ENCODE measurements around the gene JADE2.
"Not testable (repeated sequence)": the region's sequence is repeated elsewhere in the genome, so short reads cannot be mapped to it uniquely, and the experiment has no call there.

The JADE2 gene

DNA sequence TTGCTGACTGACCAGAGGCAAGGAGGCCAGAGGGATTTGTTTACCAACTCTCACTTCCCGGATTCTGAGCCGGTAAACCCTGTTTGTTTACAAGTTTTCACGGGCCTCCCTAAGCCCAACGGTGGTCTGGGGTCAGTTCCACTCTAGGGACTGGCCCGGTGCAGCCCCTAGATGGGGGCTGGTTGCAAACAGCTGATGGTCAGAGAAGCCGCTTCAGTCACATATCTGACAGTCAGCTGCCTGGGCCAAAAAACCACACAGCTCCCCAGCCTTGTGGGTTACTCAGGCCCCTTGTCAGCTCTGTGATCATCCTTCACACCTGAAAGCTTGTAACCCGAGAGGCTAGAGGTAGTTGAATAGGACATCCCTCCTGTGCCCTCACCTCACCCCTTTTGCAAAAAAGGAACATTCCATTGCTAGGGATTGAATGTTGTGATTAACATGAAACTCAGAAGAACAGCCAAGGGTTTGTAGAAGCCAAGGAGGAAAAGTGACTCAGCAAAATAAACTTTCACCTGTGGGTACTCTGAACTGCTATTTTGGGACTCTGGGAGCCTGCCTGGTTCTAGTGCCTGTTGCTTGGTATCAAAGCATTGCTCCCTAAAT, 66.8 kb downstream of the JADE2 start:
- peak overlapping the region; percentile 95 for H3K27ac ChIP-seq
- no peak for TF ChIP-seq CTCF (conservative IDR thresholded peaks at IDR 0.05)
- 0 out of 2 replicates have a peak, but pooled peaks have one; percentile 31 for TF ChIP-seq ZFX (IDR thresholded peaks at IDR 0.05)

DNA sequence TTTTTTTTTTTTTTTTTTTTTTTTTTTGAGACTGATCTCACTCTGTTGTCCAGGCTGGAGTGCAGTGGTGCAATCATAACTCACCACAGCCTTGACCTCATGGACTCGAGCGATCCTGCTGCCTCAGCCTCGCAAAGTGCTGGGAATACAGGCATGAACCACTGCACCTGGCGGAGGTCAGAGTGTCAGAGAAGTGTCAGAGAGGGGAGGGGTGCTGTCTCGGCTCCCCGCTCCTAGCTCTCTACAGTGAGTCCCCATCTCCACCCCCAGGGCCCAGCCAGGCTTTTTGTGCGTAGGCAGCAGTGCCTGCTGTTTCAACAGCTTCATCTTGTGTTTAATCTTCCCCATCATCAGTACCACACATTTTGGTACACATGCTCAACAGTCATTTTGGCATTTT, 68.9 kb downstream of the JADE2 start:
- TF ChIP-seq ZFX (IDR thresholded peaks at IDR 0.05), result no peak
- no peak for TF ChIP-seq CTCF (conservative IDR thresholded peaks at IDR 0.05)
- H3K27ac ChIP-seq, result peak overlapping the region; percentile 95

GRCh38 chr5:134594797-134595457, 69.5 kb downstream of the JADE2 start:
- peak overlapping the region; percentile 95 for H3K27ac ChIP-seq
- TF ChIP-seq CTCF (conservative IDR thresholded peaks at IDR 0.05) (no peak), ZFX (IDR thresholded peaks at IDR 0.05) (no peak)

DNA sequence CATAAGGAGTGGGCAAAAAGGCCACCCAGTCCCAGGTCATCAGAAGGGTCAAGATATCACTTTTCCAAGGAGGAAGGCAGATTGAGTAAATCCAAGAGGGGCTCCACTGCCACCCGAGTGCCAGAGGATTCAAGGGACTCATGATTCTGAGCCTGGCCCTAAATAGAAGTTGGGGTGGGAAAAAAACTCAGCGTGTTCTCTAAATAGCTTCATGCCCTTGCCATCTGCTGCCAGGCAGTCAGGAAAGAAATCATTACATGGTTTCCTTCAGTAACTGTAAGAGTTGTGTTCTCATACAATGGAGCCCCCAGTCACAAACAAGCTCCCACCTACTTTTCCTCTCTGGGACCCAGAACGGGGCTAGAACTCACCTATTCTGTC, 70.0 kb downstream of the JADE2 start:
- TF ChIP-seq ZFX (IDR thresholded peaks at IDR 0.05) (no peak), CTCF (conservative IDR thresholded peaks at IDR 0.05) (no peak)
- peak overlapping the region; percentile 95; the same call in 1 of the 2 replicates for H3K27ac ChIP-seq

GRCh38 chr5:134599820-134600219, 74.3 kb downstream of the JADE2 start:
- not testable (repeated sequence) for H3K27ac ChIP-seq

DNA sequence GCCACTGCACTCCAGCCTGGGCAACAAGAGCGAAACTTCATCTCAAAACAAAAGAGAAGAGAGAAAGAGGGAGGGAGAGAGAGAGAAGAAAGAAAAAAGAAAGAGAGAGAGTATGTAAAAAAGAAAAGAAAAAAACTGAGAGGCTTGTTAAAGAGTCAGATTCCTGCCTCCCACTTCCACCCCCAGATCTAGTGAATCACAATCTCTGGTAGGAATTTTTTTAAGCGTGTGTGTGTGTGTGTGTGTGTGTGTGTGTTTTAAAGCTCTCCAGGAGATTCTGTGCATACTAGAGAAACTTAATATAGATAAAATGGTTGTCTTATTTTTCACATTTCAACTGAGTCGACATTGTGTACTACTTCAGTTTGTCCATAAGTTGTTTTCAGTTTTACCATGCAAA, 75.1 kb downstream of the JADE2 start:
- no peak overlapping the region for H3K27ac ChIP-seq
- TF ChIP-seq ZFX (IDR thresholded peaks at IDR 0.05) (no peak), CTCF (conservative IDR thresholded peaks at IDR 0.05) (no peak)

GRCh38 chr5:134603059-134603458, 77.6 kb downstream of the JADE2 start:
- no peak overlapping the region for H3K27ac ChIP-seq
- no peak for TF ChIP-seq ZFX (IDR thresholded peaks at IDR 0.05)
- no peak for TF ChIP-seq CTCF (conservative IDR thresholded peaks at IDR 0.05)

- TF ChIP-seq ZFX (IDR thresholded peaks at IDR 0.05) (no peak), CTCF (conservative IDR thresholded peaks at IDR 0.05) (no peak)
- no peak overlapping the region for H3K27ac ChIP-seq
Observed at GRCh38 chr5:134604908-134605307, 79.4 kb downstream of the JADE2 start.

All from C4-2B (cell line).